DOHH2 (cell line): ENCODE results near the gene DHRS2.
"Not testable (repeated sequence)": the region's sequence is repeated elsewhere in the genome, so short reads cannot be mapped to it uniquely, and the experiment has no call there.

ENCODE experiments used
- H3F3A ChIP-seq: fragments of 200-600 bp; sonication (generic), shearing (Covaris generic); 2 replicates; pipeline ENCODE4 v1.6.0; 2016; ENCODE audit warnings: antibody characterized with exemption, mild to moderate bottlenecking; ENCODE audit not compliant: control insufficient read depth, insufficient read depth
- H3K27ac ChIP-seq: fragments of 200-600 bp; sonication (generic); 2 replicates; pipeline ENCODE4 v1.5.1; 2014; ENCODE audit warnings: low read depth, mild to moderate bottlenecking, low read length, moderate library complexity
- H3K27me3 ChIP-seq: fragments of 200-600 bp; sonication (generic); 2 replicates; pipeline ENCODE4 v1.6.1; 2014; ENCODE audit warnings: mild to moderate bottlenecking, low read length, mixed read lengths; ENCODE audit not compliant: control insufficient read depth
- H3K36me3 ChIP-seq: fragments of 200-600 bp; sonication (generic); 2 replicates; pipeline ENCODE4 v1.6.1; 2014; ENCODE audit warnings: mild to moderate bottlenecking, low read length, moderate library complexity, mixed read lengths; ENCODE audit not compliant: control insufficient read depth
- H3K4me1 ChIP-seq: fragments of 200-600 bp; sonication (generic); 2 replicates; pipeline ENCODE4 v1.6.1; 2014; ENCODE audit warnings: mild to moderate bottlenecking, low read length, mixed read lengths; ENCODE audit not compliant: control insufficient read depth
- H3K4me2 ChIP-seq: fragments of 200-600 bp; sonication (generic); 2 replicates; pipeline ENCODE4 v1.6.0; 2014; ENCODE audit warnings: mild to moderate bottlenecking, low read length, moderate library complexity
- H3K4me3 ChIP-seq: fragments of 200-600 bp; sonication (generic); 2 replicates; pipeline ENCODE4 v1.5.1; 2014; ENCODE audit warnings: mild to moderate bottlenecking, low read length, mixed read lengths
- H3K79me2 ChIP-seq: fragments of 200-600 bp; sonication (generic); 2 replicates; pipeline ENCODE4 v1.6.1; 2014; ENCODE audit warnings: mild to moderate bottlenecking, low read length, mixed read lengths; ENCODE audit not compliant: control insufficient read depth
- H3K9me2 ChIP-seq: fragments of 200-600 bp; sonication (generic); replicated peaks from 2 replicates; pipeline ENCODE4 v1.6.1; 2014; ENCODE audit warnings: mild to moderate bottlenecking, low read length, mixed read lengths; ENCODE audit not compliant: control insufficient read depth
- H3K9me3 ChIP-seq: fragments of 200-600 bp; sonication (generic); 2 replicates; pipeline ENCODE4 v1.6.1; 2014; ENCODE audit warnings: antibody characterized with exemption, low read length, mixed read lengths; ENCODE audit not compliant: control insufficient read depth, insufficient read depth
- H4K20me1 ChIP-seq: fragments of 200-600 bp; sonication (generic); 2 replicates; pipeline ENCODE4 v1.6.0; 2014; ENCODE audit warnings: low read depth, mild to moderate bottlenecking, antibody characterized with exemption, low read length, moderate library complexity; ENCODE audit not compliant: control insufficient read depth, insufficient read depth
- CTCF ChIP-seq: fragments of 200-600 bp; sonication (generic); IDR thresholded peaks from one replicate; pipeline ENCODE4 v1.5.1; 2014; ENCODE audit warnings: antibody characterized with exemption, mild to moderate bottlenecking, low read depth, low read length; ENCODE audit not compliant: poor library complexity, severe bottlenecking
- EZH2phosphoT487 ChIP-seq: fragments of 200-600 bp; sonication (generic); IDR thresholded peaks from 2 replicates; pipeline ENCODE4 v1.6.1; 2017; ENCODE audit warnings: borderline replicate concordance, mild to moderate bottlenecking, antibody characterized with exemption, low read length, moderate library complexity, mixed read lengths

DHRS2 gene

GRCh38 chr14:23633160-23633701 is 2.9 kb upstream of the DHRS2 start:
- TF ChIP-seq CTCF (no peak), EZH2phosphoT487 (no peak)
- no peaks in the 10 kb centered on the region for H4K20me1 ChIP-seq
- peaks cover 3% of the 10 kb centered on the region; the same call in 1 of the 2 replicates for H3K4me1 ChIP-seq
- no peak overlapping the region for H3K27ac ChIP-seq
- H3K9me2 ChIP-seq = no peaks in the 10 kb centered on the region
- no peak overlapping the region for H3K4me2 ChIP-seq
- peaks cover 3% of the 10 kb centered on the region; the same call in 1 of the 2 replicates for H3K9me3 ChIP-seq
- H3K4me3 ChIP-seq = no peak overlapping the region
- H3K27me3 ChIP-seq = peaks cover 14% of the 10 kb centered on the region; the same call in 1 of the 2 replicates
- no peaks in the 10 kb centered on the region for H3F3A ChIP-seq
- no peaks in the 10 kb centered on the region for H3K36me3 ChIP-seq
- H3K79me2 ChIP-seq = no peaks in the 10 kb centered on the region

- not testable (repeated sequence) for H3K4me2 ChIP-seq, H3F3A ChIP-seq, H3K27ac ChIP-seq, H3K4me3 ChIP-seq, H3K79me2 ChIP-seq, H3K4me1 ChIP-seq, H3K9me2 ChIP-seq, H4K20me1 ChIP-seq, H3K36me3 ChIP-seq, H3K9me3 ChIP-seq
- peaks cover 14% of the 10 kb centered on the region; the same call in 1 of the 2 replicates for H3K27me3 ChIP-seq
These were observed 1.3 kb upstream of the DHRS2 start for GRCh38 chr14:23634698-23635412.

GRCh38 chr14:23637312-23637654 is 1.1 kb downstream of the DHRS2 start:
- H3K4me3 ChIP-seq, H3K4me1 ChIP-seq, H3K27ac ChIP-seq, H3F3A ChIP-seq, H3K9me2 ChIP-seq, H3K9me3 ChIP-seq, H3K4me2 ChIP-seq, H3K36me3 ChIP-seq, H3K79me2 ChIP-seq, H4K20me1 ChIP-seq: not testable (repeated sequence)
- H3K27me3 ChIP-seq = peaks cover 11% of the 10 kb centered on the region; the same call in 1 of the 2 replicates

- not testable (repeated sequence) for H4K20me1 ChIP-seq, H3K4me2 ChIP-seq, H3K4me1 ChIP-seq, H3K79me2 ChIP-seq, H3K9me3 ChIP-seq, H3K36me3 ChIP-seq, H3K9me2 ChIP-seq, H3F3A ChIP-seq, H3K4me3 ChIP-seq, H3K27me3 ChIP-seq, H3K27ac ChIP-seq
These were observed 1.7 kb downstream of the DHRS2 start for GRCh38 chr14:23637655-23638413.
